ELR (cell line): ENCODE measurements around the gene SCGB2A2.

ENCODE experiments used
- DNase-seq: peaks from one replicate; pipeline ENCODE4 v3.0.0-alpha.2; 2015; ENCODE audit warnings: low read depth

The SCGB2A2 gene

GRCh38 chr11:62269654-62270278 lies at the start of gene SCGB2A2:
Gene SCGB2A2 (plus strand): TSS chr11:62270158. CDS start chr11:62270217, 59 bp downstream.
- peak; percentile 3 for DNase-seq

- no peak for DNase-seq
Observed at GRCh38 chr11:62221498-62221897, 48.5 kb upstream of the SCGB2A2 start.

GRCh38 chr11:62223095-62223494 lies 46.9 kb upstream of the SCGB2A2 start:
- no peak for DNase-seq

GRCh38 chr11:62233730-62234129 lies 36.2 kb upstream of the SCGB2A2 start:
- peak; percentile 15 for DNase-seq

- DNase-seq, result no peak
Observed at GRCh38 chr11:62236187-62236586, 33.8 kb upstream of the SCGB2A2 start.

GRCh38 chr11:62237499-62237898 lies 32.5 kb upstream of the SCGB2A2 start:
- no peak for DNase-seq

GRCh38 chr11:62238151-62238550 lies 31.8 kb upstream of the SCGB2A2 start:
- DNase-seq, result no peak

- no peak for DNase-seq
Observed at GRCh38 chr11:62241095-62241494, 28.9 kb upstream of the SCGB2A2 start.

- no peak for DNase-seq
Observed at GRCh38 chr11:62242021-62242420, 27.9 kb upstream of the SCGB2A2 start, which contains the start of gene SCGB1D2. Gene SCGB1D2 (plus strand): TSS chr11:62242239. CDS start chr11:62242308, 69 bp downstream.

- DNase-seq, result peak; percentile 33
Observed at GRCh38 chr11:62245271-62245753, 24.6 kb upstream of the SCGB2A2 start.

- DNase-seq, result no peak
Observed at GRCh38 chr11:62251698-62252097, 18.3 kb upstream of the SCGB2A2 start.

- DNase-seq, result no peak
Observed at GRCh38 chr11:62253999-62254542, 15.9 kb upstream of the SCGB2A2 start.

- peak; percentile 36 for DNase-seq
Observed at GRCh38 chr11:62256281-62256680, 13.7 kb upstream of the SCGB2A2 start.

GRCh38 chr11:62260261-62260953 lies 9.6 kb upstream of the SCGB2A2 start:
- DNase-seq, result no peak

GRCh38 chr11:62264004-62264403 lies 6.0 kb upstream of the SCGB2A2 start:
- DNase-seq, result peak; percentile 53

- DNase-seq, result peak; percentile 44
Observed at GRCh38 chr11:62266558-62266957, 3.4 kb upstream of the SCGB2A2 start.

GRCh38 chr11:62267050-62267449 lies 2.9 kb upstream of the SCGB2A2 start:
- no peak for DNase-seq

- no peak for DNase-seq
Observed at GRCh38 chr11:62267576-62267975, 2.4 kb upstream of the SCGB2A2 start.

GRCh38 chr11:62273284-62273683 lies 3.3 kb downstream of the SCGB2A2 start:
- DNase-seq, result no peak

- DNase-seq, result no peak
Observed at GRCh38 chr11:62273789-62274275, 3.9 kb downstream of the SCGB2A2 start.

GRCh38 chr11:62280452-62280851 lies 10.5 kb downstream of the SCGB2A2 start:
- no peak for DNase-seq

GRCh38 chr11:62295504-62295903 lies 25.5 kb downstream of the SCGB2A2 start:
- peak; percentile 20 for DNase-seq

- DNase-seq, result no peak
Observed at GRCh38 chr11:62298975-62299374, 29.0 kb downstream of the SCGB2A2 start, which contains the start of gene SCGB1D4. Gene SCGB1D4 (minus strand): TSS chr11:62299075. CDS start chr11:62299010, 65 bp downstream.
